K562 (cell line): ENCODE measurements around the gene PSMD13. TPM values are rescaled to one million over a fixed set of nuclear protein-coding genes. Genes with fewer than 3 reads are reported as not detected.

Experiments
- ATAC-seq: fragments of 200-7000 bp; cut with Tn5 transposase; 3 replicates; pipeline ENCODE4 v1.9.1; 2020; ENCODE audit warnings: moderate library complexity
- BruUV-seq: library from RNA; stranded (reverse); fragments of 400-500 nt; replicated peaks from 2 replicates; lab custom pipeline; 2021; lab: Mats Ljungman, UMichigan
- CTCF ChIA-PET: fragments of 300-600 bp; formaldehyde crosslinking; extraction: SDS; loops from one replicate; lab custom pipeline; 2021; ENCODE audit warnings: low intra/inter-chr PET ratio; lab: Yijun Ruan, JAX
- POLR2A ChIA-PET: fragments of 300-600, 350-650 bp; sonication (Branson Sonifier 250); formaldehyde crosslinking; extraction: SDS; loops from one replicate; lab custom pipeline; 2021; ENCODE audit warnings: antibody characterized with exemption, inconsistent platforms; lab: Yijun Ruan, JAX
- DNase-seq, 4 experiments: peaks; one replicate each; pipeline versions ENCODE4 v3.0.0 to v3.0.0-alpha.2; 2011 to 2018; ENCODE audit warnings: low spot score in 3 of 4, mixed read lengths in 3 of 4; ENCODE audit errors: extremely low read depth in 1 of 4
- FAIRE-seq: peaks from 2 replicates; lab custom pipeline; 2011; peaks lifted over from hg19 to GRCh38; lab: Jason Lieb, UNC
- H2AFZ ChIP-seq: 2 replicates; pipeline ENCODE4 v1.6.0; 2011; ENCODE audit warnings: low read depth, low read length, control low read depth, inconsistent platforms
- H3K27ac ChIP-seq: fragments of 200-600 bp; 3 replicates; pipeline ENCODE4 v1.8.0; 2011; ENCODE audit warnings: low read depth, mild to moderate bottlenecking, control low read depth, inconsistent platforms, low read length, moderate library complexity, mixed read lengths; ENCODE audit errors: extremely low read depth
- H3K27me3 ChIP-seq, 2 experiments: fragments of 300-600 bp in 1 of 2; 2 replicates in 1 of 2; 3 replicates in 1 of 2; pipeline versions ENCODE4 v1.6.0 to v1.8.0; 2011; ENCODE audit warnings: inconsistent platforms in 2 of 2, low read length in 2 of 2, mild to moderate bottlenecking in 1 of 2, mixed read lengths in 1 of 2, moderate library complexity in 1 of 2; ENCODE audit not compliant: control insufficient read depth in 2 of 2, insufficient read depth in 2 of 2
- H3K36me3 ChIP-seq: fragments of 300-600 bp; 3 replicates; pipeline ENCODE4 v1.8.0; 2011; ENCODE audit warnings: mild to moderate bottlenecking, low read length, inconsistent platforms; ENCODE audit not compliant: control insufficient read depth, insufficient read depth
- H3K4me1 ChIP-seq, 2 experiments: fragments of 200-600 bp in 1 of 2; replicated peaks in 1 of 2; 2 replicates in 1 of 2; 3 replicates in 1 of 2; pipeline versions ENCODE4 v1.5.1 to v1.8.0; 2011; ENCODE audit warnings: inconsistent platforms in 2 of 2, low read length in 2 of 2, mild to moderate bottlenecking in 1 of 2, mixed read lengths in 1 of 2, moderate library complexity in 1 of 2; ENCODE audit not compliant: control insufficient read depth in 2 of 2, insufficient read depth in 2 of 2
- H3K4me2 ChIP-seq: 2 replicates; pipeline ENCODE4 v1.6.1; 2011; ENCODE audit warnings: low read length, control low read depth, inconsistent platforms, mixed read lengths; ENCODE audit not compliant: insufficient read depth
- H3K4me3 ChIP-seq: fragments of 200-600 bp; sonication (generic), shearing (Covaris generic); 2 replicates; pipeline ENCODE4 v1.5.1; 2016; ENCODE audit warnings: control low read depth, inconsistent platforms
- H3K79me2 ChIP-seq: fragments of 200-600 bp; 3 replicates; pipeline ENCODE4 v1.8.0; 2011; ENCODE audit warnings: low read length, inconsistent platforms; ENCODE audit not compliant: control insufficient read depth, insufficient read depth
- H3K9ac ChIP-seq, 2 experiments: 2 replicates each; pipeline versions ENCODE4 v1.6.0 to v1.6.1; 2011; ENCODE audit warnings: low read depth in 2 of 2, low read length in 2 of 2, control low read depth in 1 of 2, inconsistent platforms in 1 of 2, mild to moderate bottlenecking in 1 of 2, mixed read lengths in 1 of 2; ENCODE audit not compliant: insufficient read depth in 1 of 2
- H3K9me1 ChIP-seq: one replicate; pipeline ENCODE4 v1.6.0; 2011; ENCODE audit warnings: inconsistent platforms, mild to moderate bottlenecking, low read length, moderate library complexity; ENCODE audit not compliant: control insufficient read depth, insufficient read depth
- H3K9me3 ChIP-seq: replicated peaks from 2 replicates; pipeline ENCODE4 v1.5.1; 2011; ENCODE audit warnings: low read depth, low read length, inconsistent platforms; ENCODE audit not compliant: control insufficient read depth, insufficient read depth
- H4K20me1 ChIP-seq: replicated peaks from 2 replicates; pipeline ENCODE4 v1.6.1; 2011; ENCODE audit warnings: low read length, inconsistent platforms, mixed read lengths; ENCODE audit not compliant: control insufficient read depth, insufficient read depth
- ATF7 ChIP-seq: fragments of 450-650 bp; IDR thresholded peaks from 2 replicates; pipeline ENCODE4 v1.7.1; 2014; ENCODE audit warnings: mild to moderate bottlenecking, moderate library complexity
- BRD4 ChIP-seq: fragments of 200-600 bp; sonication (generic); IDR thresholded peaks from 2 replicates; pipeline ENCODE4 v1.6.1; 2017; ENCODE audit warnings: inconsistent platforms
- CHD1 ChIP-seq: fragments of 200-600 bp; sonication (generic); IDR thresholded peaks from one replicate; pipeline ENCODE4 v1.6.1; 2012; ENCODE audit warnings: mild to moderate bottlenecking, moderate library complexity, low read length, inconsistent platforms
- KLF16 ChIP-seq: IDR thresholded peaks from 2 replicates; pipeline ENCODE4 v1.6.1; 2016; ENCODE audit warnings: antibody characterized with exemption
- SP1 ChIP-seq: sonication (generic); formaldehyde crosslinking; IDR thresholded peaks from 2 replicates; pipeline ENCODE4 v1.8.1; 2022; ENCODE audit warnings: mild to moderate bottlenecking, missing genetic modification reagents
- ZSCAN29 ChIP-seq: fragments of 450-650 bp; IDR thresholded peaks from 2 replicates; pipeline ENCODE4 v1.6.1; 2017
- WGBS: fragments of 100-300 bp; shearing (Covaris generic); methylation state at CpG from one replicate; pipeline ENCODE4 v1.1.6; 2016; ENCODE audit warnings: low coverage, mixed read lengths; ENCODE audit not compliant: insufficient coverage; ENCODE audit errors: missing lambda C conversion rate; 5-methylcytosine and 5-hydroxymethylcytosine counted together
- in situ Hi-C: fragments of 300-500 bp; cut with MboI; formaldehyde crosslinking; loops from 4 replicates; pipeline ENCODE4 v1.15.0; 2018; ENCODE audit warnings: inconsistent platforms, mixed read lengths
- intact Hi-C: fragments of 100-400 bp; cut with micrococcal nuclease; formaldehyde crosslinking; loops from 2 replicates; pipeline ENCODE4 v1.14.2; 2022
- polyA plus RNA-seq, 8 experiments: library from polyadenylated mRNA; depleted of rRNA in 4 of 8; stranded (reverse) in 5 of 8; unstranded in 3 of 8; fragments of >200 nt; fragmentation: Nextera tagmentation in 2 of 8; fragmentation: Illumina TruSeq in 1 of 8; extraction: Ambion mirVana in 2 of 8; extraction: Trizol in 1 of 8; gene quantifications; 2 replicates each; pipeline versions ENCODE4 v1.2.1 to v1.2.3, GENCODE V29; 2011 to 2014; ENCODE audit warnings: inconsistent platforms in 1 of 8, missing spikeins in 1 of 8
- total RNA-seq, 7 experiments: library from RNA; depleted of rRNA in 6 of 7; stranded (reverse); fragments of >200 nt in 6 of 7; fragmentation: Illumina TruSeq in 2 of 7; extraction: Trizol in 2 of 7; gene quantifications; 2 replicates each; pipeline versions ENCODE4 v1.2.1 to v1.2.3, GENCODE V29; 2011 to 2021; ENCODE audit warnings: low replicate concordance in 1 of 7
- TF ChIP-seq, protein P1 (sequence below): fragments of 250-450 bp; sonication (Bioruptor Pico); IDR thresholded peaks from 2 replicates; pipeline ENCODE4 v1.5.1; 2021; ENCODE audit warnings: mild to moderate bottlenecking
- TF ChIP-seq, protein P2 (sequence below): fragments of 450-650 bp; formaldehyde crosslinking; IDR thresholded peaks from 2 replicates; pipeline ENCODE4 v1.4.0; 2022; ENCODE audit warnings: missing genetic modification characterization

Gene PSMD13
- total and polyA plus RNA-seq, 9 of the 15 experiments (the other 6 are each of a cell fraction or from before 2014, with no cell fraction given) = 185 to 383 (median 267) TPM

DNA sequence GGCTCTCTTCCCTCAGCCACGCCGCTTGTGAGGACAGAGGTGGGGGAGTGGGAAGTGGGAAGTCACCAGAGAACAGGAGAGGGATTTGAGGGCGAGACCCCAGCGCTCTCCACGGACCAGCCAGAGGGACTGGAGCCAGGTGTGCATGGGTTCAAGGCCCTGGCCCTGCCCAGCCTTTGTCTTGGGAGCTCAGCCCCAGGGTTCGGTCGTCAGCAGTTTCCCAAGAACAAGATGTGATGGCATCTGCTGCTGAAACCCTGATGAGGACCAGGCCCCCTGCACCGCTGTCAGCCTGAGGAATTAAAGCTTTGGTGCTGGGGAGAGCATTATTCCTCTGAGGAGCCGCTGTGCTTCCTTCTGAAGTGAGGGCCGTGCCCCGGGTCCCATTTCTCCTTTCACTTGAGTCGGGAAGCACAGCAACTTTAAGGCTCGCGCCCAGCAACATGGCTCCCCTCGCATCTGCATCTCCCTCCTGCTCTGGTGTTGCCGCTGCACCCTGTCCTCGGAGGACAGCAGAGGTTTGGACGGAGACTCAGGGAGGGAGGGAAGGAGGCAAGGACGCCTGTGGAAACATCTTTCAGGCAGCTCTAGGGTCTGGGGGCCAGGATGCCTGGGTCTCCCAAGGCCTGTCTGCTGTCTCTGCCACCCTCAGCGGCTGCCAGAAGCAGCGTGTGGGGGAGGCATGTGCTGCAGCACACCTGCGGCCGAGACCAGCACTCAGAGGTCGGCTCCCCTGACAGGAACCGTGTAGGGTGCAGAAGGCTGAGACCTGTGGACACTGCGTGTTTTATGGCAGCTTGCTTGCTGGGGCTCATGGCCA lies 58.8 kb downstream of the PSMD13 start (continued):
- no peak for TF ChIP-seq CHD1
- TF ChIP-seq, all 486 proteins: peak for 0

DNA sequence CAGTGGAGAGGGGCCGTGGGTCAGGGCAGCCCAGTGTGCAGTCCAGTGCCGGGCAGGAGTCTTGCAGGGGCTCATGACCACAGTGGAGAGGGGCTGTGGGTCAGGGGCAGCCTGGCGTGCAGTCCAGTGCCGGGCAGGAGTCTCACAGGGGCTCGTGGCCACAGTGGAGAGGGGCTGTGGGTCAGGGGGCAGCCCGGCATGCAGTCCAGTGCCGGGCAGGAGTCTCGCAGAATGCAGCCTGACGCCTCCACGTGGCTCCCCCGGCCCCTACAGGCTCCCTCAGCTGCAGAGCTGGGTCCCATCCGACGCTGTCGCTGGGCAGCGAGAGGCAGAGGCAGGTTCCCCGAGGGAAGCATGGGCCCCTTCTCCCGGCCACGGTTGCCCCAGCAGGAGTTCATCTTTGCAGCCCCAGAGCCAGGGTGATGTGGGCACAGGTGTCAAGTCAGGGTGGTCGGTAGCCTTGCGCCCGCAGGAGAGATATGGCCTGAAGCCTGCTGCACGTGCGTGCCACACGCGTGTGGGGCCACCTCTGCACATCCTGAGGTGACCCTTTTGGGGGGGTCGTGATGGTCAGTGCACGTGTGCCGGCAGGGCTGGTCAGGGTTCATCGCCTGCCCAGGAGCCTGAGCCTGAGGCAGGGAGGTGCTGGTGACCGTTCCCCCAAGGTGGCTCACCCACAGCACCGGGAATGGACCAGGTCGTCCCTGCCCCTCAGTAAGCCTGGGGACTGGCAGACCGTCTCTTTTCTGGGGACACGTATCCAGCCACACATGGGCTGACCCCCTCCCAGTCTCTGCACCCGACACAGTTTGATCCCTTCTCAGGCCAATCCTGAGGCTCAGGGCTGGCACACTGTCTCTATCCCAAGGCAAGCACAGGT lies 59.6 kb downstream of the PSMD13 start:
- no peak for FAIRE-seq
- Histone ChIP-seq H3K36me3 (peaks cover 42% of the 10 kb centered on the region; the same call in 2 of the 3 replicates), H3K27ac (no peak overlapping the region), H3K4me2 (no peak overlapping the region), H2AFZ (no peak overlapping the region), H3K4me1 (peaks cover 19 to 85% of the 10 kb centered on the region in 2 experiments), H3K27me3 (no peaks in the 10 kb centered on the region), H3K9ac (peak overlapping the region in 1 of 2 experiments; percentile 81; a peak in 2 of 4 replicates), H3K79me2 (no peaks in the 10 kb centered on the region), H3K4me3 (no peak overlapping the region), H4K20me1 (no peaks in the 10 kb centered on the region), H3K9me1 (no peaks in the 10 kb centered on the region), H3K9me3 (no peaks in the 10 kb centered on the region)
- CTCF ChIA-PET = no interaction called here
- POLR2A ChIA-PET = interaction anchor here (0.6 to 0.7 kb wide), 2 partner anchors 8 to 87 kb away, joined by 3 to 4 read pairs; no protein-coding TSS in a partner anchor
- DNase-seq = no peak
- in situ Hi-C loops = no loop called here
- no TSS peak for BruUV-seq
- intact Hi-C loops = no loop called here
- no peak for ATAC-seq
- WGBS = 80% methylated on average over 28 of the region's 35 CpGs
- TF ChIP-seq ZSCAN29 = no peak
- TF ChIP-seq, protein P1, sequence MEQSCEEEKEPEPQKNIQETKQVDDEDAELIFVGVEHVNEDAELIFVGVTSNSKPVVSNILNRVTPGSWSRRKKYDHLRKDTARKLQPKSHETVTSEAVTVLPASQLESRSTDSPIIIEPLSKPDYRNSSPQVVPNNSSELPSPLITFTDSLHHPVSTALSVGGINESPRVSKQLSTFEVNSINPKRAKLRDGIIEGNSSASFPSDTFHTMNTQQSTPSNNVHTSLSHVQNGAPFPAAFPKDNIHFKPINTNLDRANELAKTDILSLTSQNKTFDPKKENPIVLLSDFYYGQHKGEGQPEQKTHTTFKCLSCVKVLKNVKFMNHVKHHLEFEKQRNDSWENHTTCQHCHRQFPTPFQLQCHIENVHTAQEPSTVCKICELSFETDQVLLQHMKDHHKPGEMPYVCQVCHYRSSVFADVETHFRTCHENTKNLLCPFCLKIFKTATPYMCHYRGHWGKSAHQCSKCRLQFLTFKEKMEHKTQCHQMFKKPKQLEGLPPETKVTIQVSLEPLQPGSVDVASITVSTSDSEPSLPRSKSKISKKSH = no peak
- TF ChIP-seq BRD4 = no peak
- TF ChIP-seq SP1 (CRISPR knock-in tag) = no peak
- TF ChIP-seq, protein P2, sequence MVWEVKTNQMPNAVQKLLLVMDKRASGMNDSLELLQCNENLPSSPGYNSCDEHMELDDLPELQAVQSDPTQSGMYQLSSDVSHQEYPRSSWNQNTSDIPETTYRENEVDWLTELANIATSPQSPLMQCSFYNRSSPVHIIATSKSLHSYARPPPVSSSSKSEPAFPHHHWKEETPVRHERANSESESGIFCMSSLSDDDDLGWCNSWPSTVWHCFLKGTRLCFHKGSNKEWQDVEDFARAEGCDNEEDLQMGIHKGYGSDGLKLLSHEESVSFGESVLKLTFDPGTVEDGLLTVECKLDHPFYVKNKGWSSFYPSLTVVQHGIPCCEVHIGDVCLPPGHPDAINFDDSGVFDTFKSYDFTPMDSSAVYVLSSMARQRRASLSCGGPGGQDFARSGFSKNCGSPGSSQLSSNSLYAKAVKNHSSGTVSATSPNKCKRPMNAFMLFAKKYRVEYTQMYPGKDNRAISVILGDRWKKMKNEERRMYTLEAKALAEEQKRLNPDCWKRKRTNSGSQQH (CRISPR knock-in tag) = no peak
- no peak for TF ChIP-seq KLF16
- no peak for TF ChIP-seq ATF7
